ENCODE results near the gene CAP1. TPM values are rescaled to one million over a fixed set of nuclear protein-coding genes. Genes with fewer than 3 reads are reported as not detected.

Gene CAP1
- total and polyA plus RNA-seq, 2 of the 13 experiments (the other 11 are each of a cell fraction or from before 2014, with no cell fraction given), result 174 to 195 TPM

- TF ChIP-seq ZSCAN5A (CRISPR knock-in tag; IDR thresholded peaks at IDR 0.05; ENCODE audit: borderline replicate concordance), result no peak
- TF ChIP-seq SNRNP70 (IDR thresholded peaks at IDR 0.05; ENCODE audit: low read depth, low read length), result no peak
- TF ChIP-seq ZBTB20 (CRISPR knock-in tag; IDR thresholded peaks at IDR 0.05; ENCODE audit: borderline replicate concordance, low read depth), result peak; percentile 89
- TF ChIP-seq ZNF589 (CRISPR knock-in tag; conservative IDR thresholded peaks at IDR 0.05), result peak; percentile 95
- peak; percentile 77 for TF ChIP-seq XRCC5 (optimal IDR thresholded peaks at IDR 0.05; ENCODE audit: low read length)
- TF ChIP-seq ZNF703 (CRISPR knock-in tag; IDR thresholded peaks at IDR 0.05; ENCODE audit: borderline replicate concordance), result no peak
- TF ChIP-seq ZBTB38 (CRISPR knock-in tag; IDR thresholded peaks at IDR 0.05), result peak; percentile 64; the same call in 1 of the 2 replicates
- TF ChIP-seq SRSF4 (IDR thresholded peaks at IDR 0.05; ENCODE audit: low read depth, low read length, poor library complexity, severe bottlenecking), result no peak
- TF ChIP-seq TEAD2 (CRISPR knock-in tag; IDR thresholded peaks at IDR 0.05), result no peak
- peak; percentile 70; the same call in 1 of the 2 replicates for TF ChIP-seq SIN3A (IDR thresholded peaks at IDR 0.05; ENCODE audit: borderline replicate concordance, low read depth, low read length)
- no peak for TF ChIP-seq RFXAP (CRISPR knock-in tag; IDR thresholded peaks at IDR 0.05; ENCODE audit: borderline replicate concordance)
- TF ChIP-seq HOMEZ (CRISPR knock-in tag; IDR thresholded peaks at IDR 0.05; ENCODE audit: low read depth), result peak; percentile 31; the same call in 1 of the 2 replicates
- TF ChIP-seq PLRG1 (conservative IDR thresholded peaks at IDR 0.05), result no peak
- 0 out of 2 replicates have a peak, but pooled peaks have one; percentile 52 for TF ChIP-seq ZC3H4 (CRISPR knock-in tag; IDR thresholded peaks at IDR 0.05; ENCODE audit: borderline replicate concordance)
- TF ChIP-seq MTF1 (CRISPR knock-in tag; IDR thresholded peaks at IDR 0.05), result no peak
- no peak for TF ChIP-seq ZBTB21 (CRISPR knock-in tag; IDR thresholded peaks at IDR 0.05)
- no peak for TF ChIP-seq ZNF34 (CRISPR knock-in tag; IDR thresholded peaks at IDR 0.05; ENCODE audit: borderline replicate concordance)
- TF ChIP-seq ZNF644 (CRISPR knock-in tag; IDR thresholded peaks at IDR 0.05; ENCODE audit: low read depth), result peak; percentile 67
- TF ChIP-seq ZNF331 (CRISPR knock-in tag; IDR thresholded peaks at IDR 0.05), result peak; percentile 74
- TF ChIP-seq ZNF343 (CRISPR knock-in tag; IDR thresholded peaks at IDR 0.05), result no peak
- TF ChIP-seq ZNF138 (CRISPR knock-in tag; IDR thresholded peaks at IDR 0.05; ENCODE audit: low read depth), result no peak
- no peak for TF ChIP-seq EP300 (IDR thresholded peaks at IDR 0.05; ENCODE audit: low read depth in 2 of 2, low read length in 2 of 2)
- TF ChIP-seq EP300 (CRISPR knock-in tag; IDR thresholded peaks at IDR 0.05; ENCODE audit: borderline replicate concordance), result 0 out of 2 replicates have a peak, but pooled peaks have one; percentile 39
- TF ChIP-seq RNF219 (CRISPR knock-in tag; IDR thresholded peaks at IDR 0.05), result no peak
These were observed 56.7 kb downstream of the CAP1 start, which contains the start of gene PPT1 (continued) for GRCh38 chr1:40096977-40097782.
